C4-2B (cell line): ENCODE measurements around the gene FNDC7.

Experiments used
- CTCF ChIP-seq: fragments of 450-650 bp; conservative IDR thresholded peaks from 2 replicates; pipeline ENCODE4 v1.5.1; 2017; ENCODE audit warnings: mild to moderate bottlenecking
- ZFX ChIP-seq: fragments of 450-650 bp; IDR thresholded peaks from 2 replicates; pipeline ENCODE4 v1.6.1; 2017

- no peak for TF ChIP-seq CTCF
- no peak for TF ChIP-seq ZFX
Measured at GRCh38 chr1:108678706-108679105, 34.0 kb upstream of the FNDC7 start.
